Dermis blood vessel endothelial cell (primary cell): Measurements from ENCODE around the gene MIER2. TPM values are rescaled to one million over a fixed set of nuclear protein-coding genes. Genes with fewer than 3 reads are reported as not detected.
A peak's percentile ranks its signal among the peaks of the same experiment; 100 is the strongest.
"Not testable (repeated sequence)": the region's sequence is repeated elsewhere in the genome, so short reads cannot be mapped to it uniquely, and the experiment has no call there.

Source experiments
- DNase-seq: peaks from one replicate; pipeline ENCODE4 v3.0.0; 2010
- total RNA-seq: library from RNA; depleted of rRNA; stranded (reverse); fragments of >200 nt; gene quantifications from 2 replicates; pipeline ENCODE4 v1.2.3, GENCODE V29; 2014

Gene MIER2
- total RNA-seq, result 16.5 and 29.0 TPM in 2 replicates

GRCh38 chr19:344625-345319 is at the start of gene MIER2:
MIER2 (minus strand) TSS chr19:344796; CDS start chr19:344782, 14 bp downstream.
- peak; percentile 86 for DNase-seq

GRCh38 chr19:393560-393959 is 49.0 kb upstream of the MIER2 start:
- DNase-seq, result not testable (repeated sequence)

- no peak for DNase-seq
Measured at GRCh38 chr19:392375-392970, 47.9 kb upstream of the MIER2 start.

GRCh38 chr19:391726-392374 is 47.3 kb upstream of the MIER2 start:
- DNase-seq, result no peak

GRCh38 chr19:391207-391557 is 46.6 kb upstream of the MIER2 start:
- DNase-seq, result no peak

GRCh38 chr19:390386-391206 is 46.0 kb upstream of the MIER2 start:
- DNase-seq, result no peak

- no peak for DNase-seq
Measured at GRCh38 chr19:389935-390289, 45.3 kb upstream of the MIER2 start.

- no peak for DNase-seq
Measured at GRCh38 chr19:389255-389934, 44.8 kb upstream of the MIER2 start.

- DNase-seq, result no peak
Measured at GRCh38 chr19:388691-389090, 44.1 kb upstream of the MIER2 start.

GRCh38 chr19:387777-388176 is 43.2 kb upstream of the MIER2 start:
- no peak for DNase-seq

- not testable (repeated sequence) for DNase-seq
Measured at GRCh38 chr19:386632-387301, 42.2 kb upstream of the MIER2 start.

- not testable (repeated sequence) for DNase-seq
Measured at GRCh38 chr19:386189-386588, 41.6 kb upstream of the MIER2 start.

- DNase-seq, result no peak
Measured at GRCh38 chr19:384799-385169, 40.2 kb upstream of the MIER2 start.

GRCh38 chr19:383922-384798 is 39.6 kb upstream of the MIER2 start:
- DNase-seq, result peak; percentile 56

- no peak for DNase-seq
Measured at GRCh38 chr19:383040-383439, 38.4 kb upstream of the MIER2 start.

GRCh38 chr19:382578-382977 is 38.0 kb upstream of the MIER2 start:
- DNase-seq, result not testable (repeated sequence)

- DNase-seq, result not testable (repeated sequence)
Measured at GRCh38 chr19:381901-382300, 37.3 kb upstream of the MIER2 start.

- not testable (repeated sequence) for DNase-seq
Measured at GRCh38 chr19:380618-381219, 36.1 kb upstream of the MIER2 start.

GRCh38 chr19:379796-380195 is 35.2 kb upstream of the MIER2 start:
- DNase-seq, result no peak

- DNase-seq, result no peak
Measured at GRCh38 chr19:378706-379105, 34.1 kb upstream of the MIER2 start.
